PC-9 (cell line): ENCODE data around the gene PLAC1. TPM values are rescaled to one million over a fixed set of nuclear protein-coding genes. Genes with fewer than 3 reads are reported as not detected.
A peak's percentile ranks its signal among the peaks of the same experiment; 100 is the strongest.

Source experiments
- BruUV-seq: library from RNA; stranded (reverse); fragments of 400-500 nt; replicated peaks from 2 replicates; lab custom pipeline; 2021; lab: Mats Ljungman, UMichigan
- CTCF ChIA-PET: fragments of 300-600 bp; sonication (Branson Sonifier 250); formaldehyde crosslinking; loops from one replicate; lab custom pipeline; 2022; ENCODE audit warnings: antibody characterized with exemption; lab: Charles Lee
- POLR2A ChIA-PET: fragments of 300-600 bp; sonication (Branson Sonifier 250); formaldehyde crosslinking; loops from one replicate; lab custom pipeline; 2022; ENCODE audit warnings: antibody characterized with exemption; ENCODE audit not compliant: unreplicated experiment; lab: Charles Lee
- DNase-seq, 2 experiments: peaks; one replicate each; pipeline versions ENCODE4 v3.0.0 to v3.0.0-alpha.2; 2015 to 2022; ENCODE audit warnings: mixed read lengths in 1 of 2
- H2AFZ ChIP-seq: fragments of 200-600 bp; sonication (generic); 2 replicates; pipeline ENCODE4 v1.8.1; 2017; ENCODE audit warnings: antibody characterized with exemption
- H3F3A ChIP-seq: fragments of 200-600 bp; sonication (generic); 2 replicates; pipeline ENCODE4 v1.8.1; 2017; ENCODE audit warnings: antibody characterized with exemption, mild to moderate bottlenecking, low read depth; ENCODE audit not compliant: insufficient read depth
- H3K27ac ChIP-seq: fragments of 200-600 bp; sonication (generic); 2 replicates; pipeline ENCODE4 v1.6.1; 2016; ENCODE audit warnings: mixed run types
- H3K27me3 ChIP-seq: fragments of 200-600 bp; sonication (generic); 2 replicates; pipeline ENCODE4 v1.6.1; 2016; ENCODE audit warnings: low read depth, mixed run types; ENCODE audit not compliant: insufficient read depth
- H3K36me3 ChIP-seq: fragments of 200-600 bp; sonication (generic); 2 replicates; pipeline ENCODE4 v1.6.1; 2016; ENCODE audit warnings: low read depth, mixed run types
- H3K4me1 ChIP-seq: fragments of 200-600 bp; sonication (generic); replicated peaks from 2 replicates; pipeline ENCODE4 v1.6.1; 2016; ENCODE audit warnings: mixed run types; ENCODE audit not compliant: insufficient read depth
- H3K4me2 ChIP-seq: fragments of 200-600 bp; sonication (generic); 2 replicates; pipeline ENCODE4 v1.6.1; 2017; ENCODE audit warnings: mixed run types
- H3K4me3 ChIP-seq: fragments of 200-600 bp; sonication (generic); 2 replicates; pipeline ENCODE4 v1.6.1; 2016; ENCODE audit warnings: mixed run types
- H3K79me2 ChIP-seq: fragments of 200-600 bp; sonication (generic); 2 replicates; pipeline ENCODE4 v1.6.1; 2017; ENCODE audit warnings: low read depth, mixed run types
- H3K9me2 ChIP-seq: fragments of 200-600 bp; sonication (generic); 2 replicates; pipeline ENCODE4 v1.8.1; 2017; ENCODE audit warnings: mild to moderate bottlenecking; ENCODE audit not compliant: insufficient read depth
- H3K9me3 ChIP-seq: fragments of 200-600 bp; sonication (generic); 2 replicates; pipeline ENCODE4 v1.8.1; 2016; ENCODE audit warnings: low read depth; ENCODE audit not compliant: insufficient read depth
- H4K20me1 ChIP-seq: fragments of 200-600 bp; sonication (generic); 2 replicates; pipeline ENCODE4 v1.8.1; 2017; ENCODE audit not compliant: insufficient read depth
- EZH2 ChIP-seq: fragments of 200-600 bp; sonication (generic); IDR thresholded peaks from 2 replicates; pipeline ENCODE4 v1.8.0; 2017; ENCODE audit warnings: antibody characterized with exemption, low read depth
- intact Hi-C: fragments of 100-400 bp; cut with micrococcal nuclease; formaldehyde crosslinking; loops from one replicate; pipeline ENCODE4 v1.10.0; 2022; ENCODE audit not compliant: unreplicated experiment
- total RNA-seq: library from RNA; stranded (reverse); gene quantifications from 2 replicates; pipeline ENCODE4 v1.2.3, GENCODE V29; 2021
- TF ChIP-seq, protein P1 (sequence below): fragments of 200-600 bp; sonication (generic); conservative IDR thresholded peaks from 2 replicates; pipeline ENCODE4 v1.6.1; 2017; ENCODE audit warnings: mixed run types, antibody characterized with exemption, mild to moderate bottlenecking, moderate library complexity

Gene PLAC1
- total RNA-seq, 1 experiment from 2014 or later, result 2.1 TPM

DNA sequence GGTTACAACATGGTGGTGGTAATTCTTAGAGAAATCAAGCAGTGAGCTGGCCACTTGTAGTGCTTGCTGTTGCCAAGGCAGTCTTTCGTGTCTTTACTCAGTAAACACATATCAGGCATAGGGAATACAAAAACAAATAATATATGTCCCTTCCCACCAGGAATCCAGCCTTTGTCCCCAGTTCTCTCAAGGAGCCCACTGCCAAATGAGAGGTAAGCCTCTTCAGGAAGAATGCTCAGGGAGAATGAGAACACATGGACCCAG lies 421 bp upstream of the PLAC1 start:
- no peaks in the 10 kb centered on the region for H4K20me1 ChIP-seq
- H3K9me3 ChIP-seq, result no peaks in the 10 kb centered on the region
- no peaks in the 10 kb centered on the region; the same call in 1 of the 2 replicates for H3F3A ChIP-seq
- no peak for DNase-seq
- CTCF ChIA-PET, result no interaction called here
- peak overlapping the region; percentile 65 for H3K27ac ChIP-seq
- no peak for TF ChIP-seq EZH2
- TF ChIP-seq, protein P1, sequence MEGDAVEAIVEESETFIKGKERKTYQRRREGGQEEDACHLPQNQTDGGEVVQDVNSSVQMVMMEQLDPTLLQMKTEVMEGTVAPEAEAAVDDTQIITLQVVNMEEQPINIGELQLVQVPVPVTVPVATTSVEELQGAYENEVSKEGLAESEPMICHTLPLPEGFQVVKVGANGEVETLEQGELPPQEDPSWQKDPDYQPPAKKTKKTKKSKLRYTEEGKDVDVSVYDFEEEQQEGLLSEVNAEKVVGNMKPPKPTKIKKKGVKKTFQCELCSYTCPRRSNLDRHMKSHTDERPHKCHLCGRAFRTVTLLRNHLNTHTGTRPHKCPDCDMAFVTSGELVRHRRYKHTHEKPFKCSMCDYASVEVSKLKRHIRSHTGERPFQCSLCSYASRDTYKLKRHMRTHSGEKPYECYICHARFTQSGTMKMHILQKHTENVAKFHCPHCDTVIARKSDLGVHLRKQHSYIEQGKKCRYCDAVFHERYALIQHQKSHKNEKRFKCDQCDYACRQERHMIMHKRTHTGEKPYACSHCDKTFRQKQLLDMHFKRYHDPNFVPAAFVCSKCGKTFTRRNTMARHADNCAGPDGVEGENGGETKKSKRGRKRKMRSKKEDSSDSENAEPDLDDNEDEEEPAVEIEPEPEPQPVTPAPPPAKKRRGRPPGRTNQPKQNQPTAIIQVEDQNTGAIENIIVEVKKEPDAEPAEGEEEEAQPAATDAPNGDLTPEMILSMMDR, result no peak
- peak overlapping the region; percentile 45; the same call in 1 of the 2 replicates for H3K4me2 ChIP-seq
- peak overlapping the region; percentile 63; the same call in 1 of the 2 replicates for H2AFZ ChIP-seq
- H3K79me2 ChIP-seq, result no peaks in the 10 kb centered on the region
- H3K4me1 ChIP-seq, result peaks cover 34% of the 10 kb centered on the region
- H3K36me3 ChIP-seq, result no peaks in the 10 kb centered on the region
- POLR2A ChIA-PET, result interaction anchor here (0.7 kb wide), 1 partner anchor 1724 kb away, joined by 4 read pairs; no protein-coding TSS in a partner anchor
- BruUV-seq, result no TSS peak
- intact Hi-C loops, result no loop called here
- H3K4me3 ChIP-seq, result no peak overlapping the region
- H3K27me3 ChIP-seq, result no peaks in the 10 kb centered on the region
- no peaks in the 10 kb centered on the region for H3K9me2 ChIP-seq

DNA sequence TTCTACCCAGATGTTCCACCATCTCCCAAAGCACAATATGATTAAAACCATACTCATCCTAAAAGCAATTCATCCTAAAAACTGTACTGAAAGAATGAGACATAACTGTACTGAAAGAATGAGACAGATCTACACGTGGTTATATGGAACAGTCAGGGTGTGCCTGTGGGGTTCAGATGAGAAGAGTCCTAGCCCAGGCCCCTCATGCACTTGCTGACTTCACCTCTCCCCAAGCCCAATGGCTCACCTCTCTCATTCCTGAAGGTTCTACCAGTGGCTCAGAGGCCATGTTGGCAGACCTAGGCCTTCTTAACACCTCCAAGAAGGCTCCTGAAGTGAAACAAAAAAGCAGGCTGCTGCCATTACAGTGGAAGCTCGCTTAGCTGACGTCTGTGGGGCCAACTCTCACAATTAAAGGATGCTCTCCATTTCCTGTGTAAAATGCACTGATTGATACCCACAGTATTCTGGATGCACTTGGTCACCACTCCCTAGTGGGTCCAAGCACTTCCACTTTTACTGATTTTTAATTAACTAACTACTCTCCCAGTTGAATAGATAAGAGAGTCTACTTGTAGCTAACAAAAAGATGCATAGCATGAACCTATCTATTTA lies 3.8 kb downstream of the PLAC1 start:
- H3K27ac ChIP-seq, result no peak overlapping the region
- BruUV-seq, result no TSS peak

DNA sequence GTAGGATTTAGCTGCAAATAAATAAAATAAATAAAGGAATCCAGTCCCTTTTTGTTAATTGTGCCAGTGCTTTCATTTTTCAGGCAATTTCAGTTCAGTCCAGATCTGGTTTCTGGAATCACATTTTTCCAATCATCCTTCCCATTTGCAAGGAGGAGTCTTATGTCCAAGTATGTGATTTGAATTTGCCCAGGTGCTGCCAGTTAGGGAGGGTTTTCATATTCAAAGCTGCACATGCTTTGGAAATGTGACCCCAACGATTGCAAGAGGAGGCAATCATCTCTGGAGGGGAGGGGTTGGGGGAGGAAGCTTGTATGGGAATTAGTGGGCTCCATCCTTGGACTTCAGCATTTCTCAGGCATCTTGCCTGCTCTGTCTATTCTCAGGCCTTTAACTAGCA lies 4.4 kb downstream of the PLAC1 start:
- no peaks in the 10 kb centered on the region for H3K27me3 ChIP-seq
- H3K79me2 ChIP-seq, result no peaks in the 10 kb centered on the region
- no peak overlapping the region for H3K4me3 ChIP-seq
- peaks cover 13% of the 10 kb centered on the region for H3K4me1 ChIP-seq
- no peaks in the 10 kb centered on the region for H4K20me1 ChIP-seq
- CTCF ChIA-PET, result no interaction called here
- H3K9me3 ChIP-seq, result no peaks in the 10 kb centered on the region
- BruUV-seq, result no TSS peak
- H3K9me2 ChIP-seq, result no peaks in the 10 kb centered on the region
- TF ChIP-seq EZH2, result no peak
- TF ChIP-seq, protein P1, result no peak
- no peaks in the 10 kb centered on the region for H3K36me3 ChIP-seq
- no peak overlapping the region for H3K4me2 ChIP-seq
- no peak for DNase-seq
- H2AFZ ChIP-seq, result no peak overlapping the region
- POLR2A ChIA-PET, result no interaction called here
- H3F3A ChIP-seq, result no peaks in the 10 kb centered on the region
- intact Hi-C loops, result no loop called here
- H3K27ac ChIP-seq, result no peak overlapping the region

More for the DNA sequence above, 3.8 kb downstream of the PLAC1 start:
- no peaks in the 10 kb centered on the region for H4K20me1 ChIP-seq
- no peak for TF ChIP-seq EZH2
- TF ChIP-seq, protein P1, result no peak
- no peak overlapping the region for H2AFZ ChIP-seq
- H3K27me3 ChIP-seq, result no peaks in the 10 kb centered on the region
- intact Hi-C loops, result no loop called here
- no peak overlapping the region for H3K4me2 ChIP-seq
- no peaks in the 10 kb centered on the region for H3K79me2 ChIP-seq
- ChIA-PET POLR2A (no interaction called here), CTCF (no interaction called here)
- no peaks in the 10 kb centered on the region for H3K9me2 ChIP-seq
- no peaks in the 10 kb centered on the region for H3K36me3 ChIP-seq
- H3K4me1 ChIP-seq, result peaks cover 17% of the 10 kb centered on the region
- DNase-seq, result no peak
- H3F3A ChIP-seq, result no peaks in the 10 kb centered on the region
- no peaks in the 10 kb centered on the region for H3K9me3 ChIP-seq
- no peak overlapping the region for H3K4me3 ChIP-seq
